ENCODE data around the gene LGI2. TPM values are rescaled to one million over a fixed set of nuclear protein-coding genes. Genes with fewer than 3 reads are reported as not detected.

LGI2 gene
- total and polyA plus RNA-seq, 4 donors: 0.18 to 1.8 (median 0.88) TPM

GRCh38 chr4:24999392-25000089 lies 31.2 kb downstream of the LGI2 start:
- WGBS, 2 donors: 17 to 19% methylated on average over 8 of the region's 8 CpGs
- H3K9ac ChIP-seq (ENCODE audit: insufficient read depth in 1 of 2, low read length in 2 of 2): no peak overlapping the region
- no peak for ATAC-seq (ENCODE audit: insufficient read depth, low FRiP score)

GRCh38 chr4:24995346-24995919 lies 35.3 kb downstream of the LGI2 start:
- no peak for TF ChIP-seq CTCF (IDR thresholded peaks at IDR 0.05; ENCODE audit: control extremely low read depth, extremely low read depth)
- H3K4me1 ChIP-seq (ENCODE audit: control insufficient read depth in 5 of 5, insufficient read depth in 5 of 5, low read length in 5 of 5): peaks cover 0 to 5% (median 0%) of the 10 kb centered on the region in 5 donors
- 48 to 61% methylated on average over 2 of the region's 2 CpGs for WGBS, 2 donors
- H3K36me3 ChIP-seq (ENCODE audit: control insufficient read depth in 4 of 4, insufficient read depth in 4 of 4, low read length in 4 of 4): no peaks in the 10 kb centered on the region
- ATAC-seq (ENCODE audit: insufficient read depth, low FRiP score) (no peak), DNase-seq (peak in 1 of 3 donors; percentile 20)
- H3K27ac ChIP-seq (ENCODE audit: low read depth in 1 of 2, low read length in 1 of 2): no peak overlapping the region
- no peak overlapping the region for H3K4me3 ChIP-seq
- H3K9me3 ChIP-seq (ENCODE audit: control insufficient read depth in 4 of 4, insufficient read depth in 3 of 4, low read length in 3 of 4): peaks cover 0 to 5% (median 0%) of the 10 kb centered on the region in 4 donors
- H3K9ac ChIP-seq (ENCODE audit: insufficient read depth in 1 of 2, low read length in 2 of 2): no peak overlapping the region
- H3K27me3 ChIP-seq (ENCODE audit: control insufficient read depth in 3 of 3, insufficient read depth in 3 of 3, low read length in 2 of 3): no peaks in the 10 kb centered on the region

More at GRCh38 chr4:24999392-25000089, 31.2 kb downstream of the LGI2 start:
- Histone ChIP-seq H3K27me3 (ENCODE audit: control insufficient read depth in 3 of 3, insufficient read depth in 3 of 3, low read length in 2 of 3) (no peaks in the 10 kb centered on the region), H3K36me3 (ENCODE audit: control insufficient read depth in 4 of 4, insufficient read depth in 4 of 4, low read length in 4 of 4) (peaks cover 0 to 2% (median 0%) of the 10 kb centered on the region in 4 donors), H3K4me3 (no peak overlapping the region), H3K4me1 (ENCODE audit: control insufficient read depth in 5 of 5, insufficient read depth in 5 of 5, low read length in 5 of 5) (peaks cover 0 to 5% (median 0%) of the 10 kb centered on the region in 5 donors), H3K9me3 (ENCODE audit: control insufficient read depth in 4 of 4, insufficient read depth in 3 of 4, low read length in 3 of 4) (no peaks in the 10 kb centered on the region), H3K27ac (ENCODE audit: low read depth in 1 of 2, low read length in 1 of 2) (no peak overlapping the region)
- no peak for TF ChIP-seq CTCF (IDR thresholded peaks at IDR 0.05; ENCODE audit: control extremely low read depth, extremely low read depth)
- DNase-seq: peak in 1 of 3 donors; percentile 26

GRCh38 chr4:24993551-24994080 lies 37.1 kb downstream of the LGI2 start:
- Histone ChIP-seq H3K36me3 (ENCODE audit: control insufficient read depth in 4 of 4, insufficient read depth in 4 of 4, low read length in 4 of 4) (no peaks in the 10 kb centered on the region), H3K27ac (ENCODE audit: low read depth in 1 of 2, low read length in 1 of 2) (no peak overlapping the region), H3K4me1 (ENCODE audit: control insufficient read depth in 5 of 5, insufficient read depth in 5 of 5, low read length in 5 of 5) (peaks cover 0 to 3% (median 0%) of the 10 kb centered on the region in 5 donors), H3K4me3 (no peak overlapping the region), H3K9ac (ENCODE audit: insufficient read depth in 1 of 2, low read length in 2 of 2) (no peak overlapping the region), H3K9me3 (ENCODE audit: control insufficient read depth in 4 of 4, insufficient read depth in 3 of 4, low read length in 3 of 4) (peaks cover 0 to 5% (median 0%) of the 10 kb centered on the region in 4 donors), H3K27me3 (ENCODE audit: control insufficient read depth in 3 of 3, insufficient read depth in 3 of 3, low read length in 2 of 3) (no peaks in the 10 kb centered on the region)
- peak in 1 of 3 donors; percentile 34 for DNase-seq
- 77 to 78% methylated on average over 5 of the region's 5 CpGs for WGBS, 2 donors
- ATAC-seq (ENCODE audit: insufficient read depth, low FRiP score): no peak
- TF ChIP-seq CTCF (IDR thresholded peaks at IDR 0.05; ENCODE audit: control extremely low read depth, extremely low read depth): no peak
